ENCODE data around the gene SERPINE1. TPM values are rescaled to one million over a fixed set of nuclear protein-coding genes. Genes with fewer than 3 reads are reported as not detected.

SERPINE1 gene
- total and polyA plus RNA-seq, 2 of the 13 experiments (the other 11 are each of a cell fraction or from before 2014, with no cell fraction given), result 21.2 to 1,576 TPM

DNA sequence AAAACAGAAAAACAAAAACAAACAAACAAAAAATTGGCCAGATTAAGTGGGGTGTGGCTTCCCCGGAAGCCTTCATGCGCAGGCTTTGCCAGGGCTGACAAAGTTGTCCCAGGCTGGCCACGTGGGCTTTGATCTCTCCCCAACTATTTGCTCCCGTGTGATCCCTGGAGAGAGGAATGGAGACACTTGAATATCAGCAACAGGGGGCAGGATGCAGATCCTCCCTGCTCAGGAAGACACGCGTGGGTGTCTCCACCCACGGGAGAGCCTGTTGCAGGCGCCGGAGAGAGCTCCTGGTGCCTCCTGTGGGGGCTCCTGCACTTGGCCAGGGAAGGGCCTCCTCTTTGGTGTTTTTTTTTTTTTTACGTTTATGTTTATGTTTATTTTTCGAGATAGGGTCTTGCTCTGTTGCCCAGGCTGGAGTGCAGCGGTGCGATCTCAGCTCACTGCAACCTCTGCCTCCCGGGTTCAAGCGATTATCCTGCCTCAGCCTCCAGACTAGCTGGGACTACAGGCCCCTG is 22.7 kb upstream of the SERPINE1 start (continued):
- TF ChIP-seq NR1H2 (CRISPR knock-in tag; IDR thresholded peaks at IDR 0.05; ENCODE audit: borderline replicate concordance, low read depth) (no peak), ZNF460 (CRISPR knock-in tag; IDR thresholded peaks at IDR 0.05; ENCODE audit: borderline replicate concordance) (no peak), GPN1 (CRISPR knock-in tag; IDR thresholded peaks at IDR 0.05; ENCODE audit: borderline replicate concordance) (no peak), KLF12 (CRISPR knock-in tag; IDR thresholded peaks at IDR 0.05; ENCODE audit: borderline replicate concordance) (peak; percentile 58; the same call in 1 of the 2 replicates), RAD21 (CRISPR knock-in tag; IDR thresholded peaks at IDR 0.05) (no peak), CC2D1A (CRISPR knock-in tag; IDR thresholded peaks at IDR 0.05) (no peak), TCF12 (IDR thresholded peaks at IDR 0.05) (no peak), TCF12 (CRISPR knock-in tag; IDR thresholded peaks at IDR 0.05) (no peak), NAIF1 (CRISPR knock-in tag; IDR thresholded peaks at IDR 0.05; ENCODE audit: borderline replicate concordance) (no peak; the same call in 1 of the 2 replicates), RNF2 (conservative IDR thresholded peaks at IDR 0.05; ENCODE audit: low read depth) (no peak), RORA (CRISPR knock-in tag; IDR thresholded peaks at IDR 0.05) (no peak), GLI4 (CRISPR knock-in tag; IDR thresholded peaks at IDR 0.05; ENCODE audit: borderline replicate concordance) (peak; percentile 80; the same call in 1 of the 2 replicates), MLLT10 (CRISPR knock-in tag; IDR thresholded peaks at IDR 0.05) (no peak), YY1 (IDR thresholded peaks at IDR 0.05; ENCODE audit: insufficient read depth, insufficient replicate concordance, low read depth, low read length) (no peak), SETDB1 (CRISPR knock-in tag; IDR thresholded peaks at IDR 0.05; ENCODE audit: borderline replicate concordance) (no peak)
- TF ChIP-seq, protein P1, sequence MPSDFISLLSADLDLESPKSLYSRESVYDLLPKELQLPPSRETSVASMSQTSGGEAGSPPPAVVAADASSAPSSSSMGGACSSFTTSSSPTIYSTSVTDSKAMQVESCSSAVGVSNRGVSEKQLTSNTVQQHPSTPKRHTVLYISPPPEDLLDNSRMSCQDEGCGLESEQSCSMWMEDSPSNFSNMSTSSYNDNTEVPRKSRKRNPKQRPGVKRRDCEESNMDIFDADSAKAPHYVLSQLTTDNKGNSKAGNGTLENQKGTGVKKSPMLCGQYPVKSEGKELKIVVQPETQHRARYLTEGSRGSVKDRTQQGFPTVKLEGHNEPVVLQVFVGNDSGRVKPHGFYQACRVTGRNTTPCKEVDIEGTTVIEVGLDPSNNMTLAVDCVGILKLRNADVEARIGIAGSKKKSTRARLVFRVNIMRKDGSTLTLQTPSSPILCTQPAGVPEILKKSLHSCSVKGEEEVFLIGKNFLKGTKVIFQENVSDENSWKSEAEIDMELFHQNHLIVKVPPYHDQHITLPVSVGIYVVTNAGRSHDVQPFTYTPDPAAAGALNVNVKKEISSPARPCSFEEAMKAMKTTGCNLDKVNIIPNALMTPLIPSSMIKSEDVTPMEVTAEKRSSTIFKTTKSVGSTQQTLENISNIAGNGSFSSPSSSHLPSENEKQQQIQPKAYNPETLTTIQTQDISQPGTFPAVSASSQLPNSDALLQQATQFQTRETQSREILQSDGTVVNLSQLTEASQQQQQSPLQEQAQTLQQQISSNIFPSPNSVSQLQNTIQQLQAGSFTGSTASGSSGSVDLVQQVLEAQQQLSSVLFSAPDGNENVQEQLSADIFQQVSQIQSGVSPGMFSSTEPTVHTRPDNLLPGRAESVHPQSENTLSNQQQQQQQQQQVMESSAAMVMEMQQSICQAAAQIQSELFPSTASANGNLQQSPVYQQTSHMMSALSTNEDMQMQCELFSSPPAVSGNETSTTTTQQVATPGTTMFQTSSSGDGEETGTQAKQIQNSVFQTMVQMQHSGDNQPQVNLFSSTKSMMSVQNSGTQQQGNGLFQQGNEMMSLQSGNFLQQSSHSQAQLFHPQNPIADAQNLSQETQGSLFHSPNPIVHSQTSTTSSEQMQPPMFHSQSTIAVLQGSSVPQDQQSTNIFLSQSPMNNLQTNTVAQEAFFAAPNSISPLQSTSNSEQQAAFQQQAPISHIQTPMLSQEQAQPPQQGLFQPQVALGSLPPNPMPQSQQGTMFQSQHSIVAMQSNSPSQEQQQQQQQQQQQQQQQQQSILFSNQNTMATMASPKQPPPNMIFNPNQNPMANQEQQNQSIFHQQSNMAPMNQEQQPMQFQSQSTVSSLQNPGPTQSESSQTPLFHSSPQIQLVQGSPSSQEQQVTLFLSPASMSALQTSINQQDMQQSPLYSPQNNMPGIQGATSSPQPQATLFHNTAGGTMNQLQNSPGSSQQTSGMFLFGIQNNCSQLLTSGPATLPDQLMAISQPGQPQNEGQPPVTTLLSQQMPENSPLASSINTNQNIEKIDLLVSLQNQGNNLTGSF (CRISPR knock-in tag; IDR thresholded peaks at IDR 0.05), result no peak
- TF ChIP-seq, protein P2, sequence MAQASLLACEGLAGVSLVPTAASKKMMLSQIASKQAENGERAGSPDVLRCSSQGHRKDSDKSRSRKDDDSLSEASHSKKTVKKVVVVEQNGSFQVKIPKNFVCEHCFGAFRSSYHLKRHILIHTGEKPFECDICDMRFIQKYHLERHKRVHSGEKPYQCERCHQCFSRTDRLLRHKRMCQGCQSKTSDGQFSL (CRISPR knock-in tag; IDR thresholded peaks at IDR 0.05), result no peak
- TF ChIP-seq, protein P3, sequence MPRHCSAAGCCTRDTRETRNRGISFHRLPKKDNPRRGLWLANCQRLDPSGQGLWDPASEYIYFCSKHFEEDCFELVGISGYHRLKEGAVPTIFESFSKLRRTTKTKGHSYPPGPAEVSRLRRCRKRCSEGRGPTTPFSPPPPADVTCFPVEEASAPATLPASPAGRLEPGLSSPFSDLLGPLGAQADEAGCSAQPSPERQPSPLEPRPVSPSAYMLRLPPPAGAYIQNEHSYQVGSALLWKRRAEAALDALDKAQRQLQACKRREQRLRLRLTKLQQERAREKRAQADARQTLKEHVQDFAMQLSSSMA (CRISPR knock-in tag; IDR thresholded peaks at IDR 0.05), result no peak
- TF ChIP-seq, protein P4, sequence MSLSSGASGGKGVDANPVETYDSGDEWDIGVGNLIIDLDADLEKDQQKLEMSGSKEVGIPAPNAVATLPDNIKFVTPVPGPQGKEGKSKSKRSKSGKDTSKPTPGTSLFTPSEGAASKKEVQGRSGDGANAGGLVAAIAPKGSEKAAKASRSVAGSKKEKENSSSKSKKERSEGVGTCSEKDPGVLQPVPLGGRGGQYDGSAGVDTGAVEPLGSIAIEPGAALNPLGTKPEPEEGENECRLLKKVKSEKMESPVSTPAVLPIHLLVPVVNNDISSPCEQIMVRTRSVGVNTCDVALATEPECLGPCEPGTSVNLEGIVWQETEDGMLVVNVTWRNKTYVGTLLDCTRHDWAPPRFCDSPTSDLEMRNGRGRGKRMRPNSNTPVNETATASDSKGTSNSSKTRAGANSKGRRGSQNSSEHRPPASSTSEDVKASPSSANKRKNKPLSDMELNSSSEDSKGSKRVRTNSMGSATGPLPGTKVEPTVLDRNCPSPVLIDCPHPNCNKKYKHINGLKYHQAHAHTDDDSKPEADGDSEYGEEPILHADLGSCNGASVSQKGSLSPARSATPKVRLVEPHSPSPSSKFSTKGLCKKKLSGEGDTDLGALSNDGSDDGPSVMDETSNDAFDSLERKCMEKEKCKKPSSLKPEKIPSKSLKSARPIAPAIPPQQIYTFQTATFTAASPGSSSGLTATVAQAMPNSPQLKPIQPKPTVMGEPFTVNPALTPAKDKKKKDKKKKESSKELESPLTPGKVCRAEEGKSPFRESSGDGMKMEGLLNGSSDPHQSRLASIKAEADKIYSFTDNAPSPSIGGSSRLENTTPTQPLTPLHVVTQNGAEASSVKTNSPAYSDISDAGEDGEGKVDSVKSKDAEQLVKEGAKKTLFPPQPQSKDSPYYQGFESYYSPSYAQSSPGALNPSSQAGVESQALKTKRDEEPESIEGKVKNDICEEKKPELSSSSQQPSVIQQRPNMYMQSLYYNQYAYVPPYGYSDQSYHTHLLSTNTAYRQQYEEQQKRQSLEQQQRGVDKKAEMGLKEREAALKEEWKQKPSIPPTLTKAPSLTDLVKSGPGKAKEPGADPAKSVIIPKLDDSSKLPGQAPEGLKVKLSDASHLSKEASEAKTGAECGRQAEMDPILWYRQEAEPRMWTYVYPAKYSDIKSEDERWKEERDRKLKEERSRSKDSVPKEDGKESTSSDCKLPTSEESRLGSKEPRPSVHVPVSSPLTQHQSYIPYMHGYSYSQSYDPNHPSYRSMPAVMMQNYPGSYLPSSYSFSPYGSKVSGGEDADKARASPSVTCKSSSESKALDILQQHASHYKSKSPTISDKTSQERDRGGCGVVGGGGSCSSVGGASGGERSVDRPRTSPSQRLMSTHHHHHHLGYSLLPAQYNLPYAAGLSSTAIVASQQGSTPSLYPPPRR (CRISPR knock-in tag; IDR thresholded peaks at IDR 0.05; ENCODE audit: borderline replicate concordance), result no peak

Measured in HepG2 (cell line).